Hepatocyte (in vitro differentiated cells): Measurements from ENCODE around the gene RS1. TPM values are rescaled to one million over a fixed set of nuclear protein-coding genes. Genes with fewer than 3 reads are reported as not detected.

ENCODE experiments used
- DNase-seq: peaks from one replicate; pipeline ENCODE4 v3.0.0-alpha.2; 2016; ENCODE audit warnings: low spot score
- H2AFZ ChIP-seq: fragments of 200-600 bp; sonication (generic); 2 replicates; pipeline ENCODE4 v1.6.0; 2016; ENCODE audit warnings: antibody characterized with exemption, mild to moderate bottlenecking
- H3K27ac ChIP-seq: fragments of 200-600 bp; sonication (generic); 2 replicates; pipeline ENCODE4 v1.5.1; 2016; ENCODE audit warnings: mild to moderate bottlenecking
- H3K27me3 ChIP-seq: fragments of 200-600 bp; sonication (generic); 2 replicates; pipeline ENCODE4 v1.6.1; 2016
- H3K36me3 ChIP-seq: fragments of 200-600 bp; sonication (generic); replicated peaks from 2 replicates; pipeline ENCODE4 v1.5.1; 2016; ENCODE audit warnings: low read depth; ENCODE audit not compliant: insufficient read depth
- H3K4me1 ChIP-seq: fragments of 200-600 bp; sonication (generic); 2 replicates; pipeline ENCODE4 v1.5.1; 2016; ENCODE audit warnings: mild to moderate bottlenecking, moderate library complexity; ENCODE audit not compliant: insufficient read depth
- H3K4me2 ChIP-seq: fragments of 200-600 bp; sonication (generic); 2 replicates; pipeline ENCODE4 v1.6.0; 2016
- H3K4me3 ChIP-seq: fragments of 200-600 bp; sonication (generic); 2 replicates; pipeline ENCODE4 v1.5.1; 2016; ENCODE audit warnings: mild to moderate bottlenecking
- H3K79me2 ChIP-seq: fragments of 200-600 bp; sonication (generic); 2 replicates; pipeline ENCODE4 v1.6.0; 2017; ENCODE audit warnings: mild to moderate bottlenecking
- H3K9me2 ChIP-seq: fragments of 200-600 bp; sonication (generic); replicated peaks from 2 replicates; pipeline ENCODE4 v1.6.0; 2017; ENCODE audit warnings: mild to moderate bottlenecking; ENCODE audit not compliant: insufficient read depth
- H3K9me3 ChIP-seq: fragments of 200-600 bp; sonication (generic); 2 replicates; pipeline ENCODE4 v1.5.1; 2016; ENCODE audit warnings: low read depth, mild to moderate bottlenecking
- H4K20me1 ChIP-seq: fragments of 200-600 bp; sonication (generic); 2 replicates; pipeline ENCODE4 v1.6.0; 2016; ENCODE audit warnings: mild to moderate bottlenecking; ENCODE audit not compliant: insufficient read depth, poor library complexity, severe bottlenecking
- EZH2 ChIP-seq: fragments of 200-600 bp; sonication (generic); IDR thresholded peaks from 2 replicates; pipeline ENCODE4 v1.6.1; 2016; ENCODE audit warnings: antibody characterized with exemption, mild to moderate bottlenecking, borderline replicate concordance
- EZH2phosphoT487 ChIP-seq: fragments of 200-600 bp; sonication (generic); IDR thresholded peaks from one replicate; pipeline ENCODE4 v1.6.1; 2018; ENCODE audit warnings: antibody characterized with exemption, mild to moderate bottlenecking, low read depth, moderate library complexity; ENCODE audit not compliant: unreplicated experiment, severe bottlenecking
- WGBS: methylation state at CpG from one replicate; pipeline ENCODE4 v1.1.6; 2016; ENCODE audit warnings: low lambda C conversion rate; ENCODE audit errors: missing lambda C conversion rate; 5-methylcytosine and 5-hydroxymethylcytosine counted together
- polyA plus RNA-seq: library from polyadenylated mRNA; unstranded; fragments of >200 nt; fragmentation: Nextera tagmentation; extraction: Ambion mirVana; gene quantifications from 2 replicates; pipeline ENCODE4 v1.2.1, GENCODE V29; 2016
- total RNA-seq: library from RNA; depleted of rRNA; stranded (reverse); fragments of >200 nt; gene quantifications from 2 replicates; pipeline ENCODE4 v1.2.3, GENCODE V29; 2014
- TF ChIP-seq, protein P1 (sequence below): fragments of 200-600 bp; sonication (generic); IDR thresholded peaks from 2 replicates; pipeline ENCODE4 v1.5.1; 2016; ENCODE audit warnings: antibody characterized with exemption, mild to moderate bottlenecking; ENCODE audit not compliant: poor library complexity

The RS1 gene
- total and polyA plus RNA-seq, 2 experiments from 2014 or later: 0.43 TPM; not detected in 1

DNA sequence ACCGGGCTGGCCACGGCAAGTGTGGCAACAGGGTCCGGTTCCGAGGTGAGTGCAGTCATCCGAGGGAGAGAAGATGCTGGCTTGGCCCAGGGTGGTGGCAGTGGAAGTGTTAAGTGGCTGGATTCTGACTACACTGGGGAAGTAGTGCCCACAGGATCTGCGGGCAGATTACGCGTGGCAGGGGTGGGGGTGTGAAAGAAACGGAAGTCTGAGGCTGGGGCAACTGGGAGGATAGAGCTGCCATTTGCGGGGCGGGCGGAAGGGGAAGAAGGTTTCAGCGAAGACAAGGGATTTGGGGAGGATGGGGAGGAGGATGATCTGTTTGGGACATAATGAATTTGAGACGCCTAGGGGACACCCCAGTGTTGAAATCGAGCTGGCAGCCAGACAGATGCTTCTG lies 5.3 kb downstream of the RS1 start:
- no peak overlapping the region for H3K27ac ChIP-seq
- H3K9me2 ChIP-seq: no peaks in the 10 kb centered on the region
- H3K4me2 ChIP-seq: no peak overlapping the region
- no peaks in the 10 kb centered on the region for H3K36me3 ChIP-seq
- H3K4me1 ChIP-seq: no peaks in the 10 kb centered on the region
- 87% methylated on average over 15 of the region's 15 CpGs for WGBS
- TF ChIP-seq, protein P1, sequence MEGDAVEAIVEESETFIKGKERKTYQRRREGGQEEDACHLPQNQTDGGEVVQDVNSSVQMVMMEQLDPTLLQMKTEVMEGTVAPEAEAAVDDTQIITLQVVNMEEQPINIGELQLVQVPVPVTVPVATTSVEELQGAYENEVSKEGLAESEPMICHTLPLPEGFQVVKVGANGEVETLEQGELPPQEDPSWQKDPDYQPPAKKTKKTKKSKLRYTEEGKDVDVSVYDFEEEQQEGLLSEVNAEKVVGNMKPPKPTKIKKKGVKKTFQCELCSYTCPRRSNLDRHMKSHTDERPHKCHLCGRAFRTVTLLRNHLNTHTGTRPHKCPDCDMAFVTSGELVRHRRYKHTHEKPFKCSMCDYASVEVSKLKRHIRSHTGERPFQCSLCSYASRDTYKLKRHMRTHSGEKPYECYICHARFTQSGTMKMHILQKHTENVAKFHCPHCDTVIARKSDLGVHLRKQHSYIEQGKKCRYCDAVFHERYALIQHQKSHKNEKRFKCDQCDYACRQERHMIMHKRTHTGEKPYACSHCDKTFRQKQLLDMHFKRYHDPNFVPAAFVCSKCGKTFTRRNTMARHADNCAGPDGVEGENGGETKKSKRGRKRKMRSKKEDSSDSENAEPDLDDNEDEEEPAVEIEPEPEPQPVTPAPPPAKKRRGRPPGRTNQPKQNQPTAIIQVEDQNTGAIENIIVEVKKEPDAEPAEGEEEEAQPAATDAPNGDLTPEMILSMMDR: no peak
- TF ChIP-seq EZH2 (no peak), EZH2phosphoT487 (no peak)
- H3K79me2 ChIP-seq: no peaks in the 10 kb centered on the region
- no peak overlapping the region for H2AFZ ChIP-seq
- H3K27me3 ChIP-seq: no peaks in the 10 kb centered on the region
- H3K4me3 ChIP-seq: no peak overlapping the region
- DNase-seq: no peak
- no peaks in the 10 kb centered on the region for H4K20me1 ChIP-seq
- H3K9me3 ChIP-seq: no peaks in the 10 kb centered on the region

DNA sequence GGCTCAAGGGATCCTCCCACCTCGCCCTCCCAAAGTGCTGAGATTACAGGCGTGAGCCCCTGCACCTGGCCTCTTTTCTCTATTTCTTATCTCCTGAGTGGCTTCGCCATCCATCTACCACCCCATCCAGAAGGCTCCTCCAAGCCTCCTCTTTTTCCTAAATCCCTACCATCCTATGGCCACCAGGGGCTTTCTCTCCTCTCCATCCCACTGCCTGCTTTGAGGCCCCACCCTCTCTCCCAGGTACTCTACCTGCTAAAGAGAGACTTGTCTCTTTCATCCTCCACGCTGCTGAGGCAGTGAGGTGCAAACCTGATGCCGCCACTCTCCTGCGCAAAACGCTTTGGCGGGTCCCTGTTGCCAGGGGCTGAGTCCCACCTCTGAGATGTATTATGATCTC lies 7.0 kb downstream of the RS1 start:
- H3K36me3 ChIP-seq: no peaks in the 10 kb centered on the region
- 82% methylated on average over 8 of the region's 8 CpGs for WGBS

DNA sequence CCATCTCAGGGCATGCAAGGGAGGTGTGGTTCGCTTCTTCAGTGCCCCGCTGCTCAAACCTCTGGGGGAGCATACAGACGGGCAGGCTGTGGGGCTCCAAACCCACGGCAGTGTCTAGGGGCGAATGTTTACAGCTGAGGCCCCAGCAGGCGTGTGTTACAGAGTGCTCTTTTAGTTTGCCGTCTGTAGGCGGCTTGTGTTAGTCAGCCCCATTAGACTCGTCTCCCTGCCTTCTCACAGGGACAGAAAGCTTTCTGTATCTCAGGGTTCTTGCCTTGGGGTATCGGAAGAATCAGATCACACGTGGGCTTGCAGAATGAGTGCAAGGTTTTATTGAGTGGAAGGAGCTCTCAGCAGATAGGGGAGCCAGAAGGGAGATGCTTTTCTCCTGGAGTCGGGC lies 10.6 kb downstream of the RS1 start:
- Histone ChIP-seq H3K27me3 (no peaks in the 10 kb centered on the region), H3K4me2 (no peak overlapping the region), H3K4me1 (no peaks in the 10 kb centered on the region), H3K27ac (no peak overlapping the region), H3K9me3 (no peaks in the 10 kb centered on the region), H3K79me2 (no peaks in the 10 kb centered on the region), H4K20me1 (no peaks in the 10 kb centered on the region), H3K4me3 (no peak overlapping the region), H2AFZ (no peak overlapping the region), H3K36me3 (no peaks in the 10 kb centered on the region), H3K9me2 (no peaks in the 10 kb centered on the region)
- 80% methylated on average over 12 of the region's 12 CpGs for WGBS
- TF ChIP-seq, protein P1: no peak
- TF ChIP-seq EZH2 (no peak), EZH2phosphoT487 (no peak)
- no peak for DNase-seq

More for the DNA sequence above, 7.0 kb downstream of the RS1 start:
- H3K9me2 ChIP-seq: no peaks in the 10 kb centered on the region
- H3K79me2 ChIP-seq: no peaks in the 10 kb centered on the region
- H3K4me3 ChIP-seq: no peak overlapping the region
- H3K9me3 ChIP-seq: no peaks in the 10 kb centered on the region
- no peak overlapping the region for H2AFZ ChIP-seq
- TF ChIP-seq EZH2phosphoT487: no peak
- no peak for TF ChIP-seq EZH2
- TF ChIP-seq, protein P1: no peak
- no peaks in the 10 kb centered on the region for H4K20me1 ChIP-seq
- H3K4me1 ChIP-seq: no peaks in the 10 kb centered on the region
- no peak overlapping the region for H3K27ac ChIP-seq
- H3K4me2 ChIP-seq: no peak overlapping the region
- no peaks in the 10 kb centered on the region for H3K27me3 ChIP-seq
- no peak for DNase-seq
